Cardiac muscle cell (in vitro differentiated cells and primary cell): ENCODE results near the gene NT5E. TPM values are rescaled to one million over a fixed set of nuclear protein-coding genes. Genes with fewer than 3 reads are reported as not detected.
"Not testable (repeated sequence)": the region's sequence is repeated elsewhere in the genome, so short reads cannot be mapped to it uniquely, and the experiment has no call there.

Source experiments
- DNase-seq, 2 donors: peaks; one replicate each; pipeline versions ENCODE4 v3.0.0 to v3.0.0-alpha.2; 2010 to 2017; ENCODE audit warnings: low read depth in 1 of 2, low spot score in 1 of 2
- H3K27ac ChIP-seq: fragments of 200-600 bp; sonication (generic); 2 replicates; pipeline ENCODE4 v1.5.1; 2016
- H3K27me3 ChIP-seq: fragments of 200-600 bp; sonication (generic); 2 replicates; pipeline ENCODE4 v1.6.0; 2016; ENCODE audit warnings: control low read depth
- H3K36me3 ChIP-seq: fragments of 200-600 bp; sonication (generic); 2 replicates; pipeline ENCODE4 v1.5.1; 2016; ENCODE audit warnings: control low read depth
- H3K4me1 ChIP-seq: fragments of 200-600 bp; sonication (generic); 2 replicates; pipeline ENCODE4 v1.8.1; 2017; ENCODE audit warnings: low read depth, mild to moderate bottlenecking, mixed run types
- H3K4me3 ChIP-seq: fragments of 200-600 bp; sonication (generic); 2 replicates; pipeline ENCODE4 v1.5.1; 2016; ENCODE audit warnings: mild to moderate bottlenecking
- H3K9me3 ChIP-seq: fragments of 200-600 bp; sonication (generic); 2 replicates; pipeline ENCODE4 v1.5.1; 2017; ENCODE audit warnings: low read depth, mild to moderate bottlenecking, control low read depth
- CTCF ChIP-seq: IDR thresholded peaks from 2 replicates; pipeline ENCODE4 v1.5.1; 2012; ENCODE audit warnings: low read depth, mild to moderate bottlenecking, low read length
- polyA plus RNA-seq: library from polyadenylated mRNA; unstranded; fragments of >200 nt; fragmentation: Nextera tagmentation; extraction: Ambion mirVana; gene quantifications from 2 replicates; pipeline ENCODE4 v1.2.1, GENCODE V29; 2016
- total RNA-seq: library from RNA; depleted of rRNA; stranded (reverse); fragments of >200 nt; gene quantifications from 2 replicates; pipeline ENCODE4 v1.2.3, GENCODE V29; 2016

Gene NT5E
- total and polyA plus RNA-seq, 2 experiments from 2014 or later = 0.70 to 0.80 TPM

- Histone ChIP-seq H3K4me1 (no peaks in the 10 kb centered on the region), H3K36me3 (peaks cover 45% of the 10 kb centered on the region), H3K27ac (no peak overlapping the region), H3K4me3 (no peak overlapping the region), H3K9me3 (no peaks in the 10 kb centered on the region), H3K27me3 (no peaks in the 10 kb centered on the region)
- TF ChIP-seq CTCF = no peak
- peak in 1 of 2 donors; percentile 22 for DNase-seq
Observed at GRCh38 chr6:85516168-85516567, 66.3 kb downstream of the NT5E start.

- H3K27ac ChIP-seq, H3K27me3 ChIP-seq, DNase-seq, H3K9me3 ChIP-seq, H3K4me3 ChIP-seq, H3K4me1 ChIP-seq: not testable (repeated sequence)
- H3K36me3 ChIP-seq = peaks cover 25% of the 10 kb centered on the region
Observed at GRCh38 chr6:85524281-85524680, 74.4 kb downstream of the NT5E start.

GRCh38 chr6:85537055-85537494 is 87.2 kb downstream of the NT5E start:
- peak; percentile 43 for TF ChIP-seq CTCF
- no peaks in the 10 kb centered on the region for H3K9me3 ChIP-seq
- no peak overlapping the region for H3K4me3 ChIP-seq
- DNase-seq = peak in 1 of 2 donors; percentile 14
- H3K4me1 ChIP-seq = no peaks in the 10 kb centered on the region
- peaks cover 29% of the 10 kb centered on the region for H3K36me3 ChIP-seq
- H3K27ac ChIP-seq = no peak overlapping the region
- no peaks in the 10 kb centered on the region for H3K27me3 ChIP-seq

- DNase-seq = no peak
- Histone ChIP-seq H3K4me1 (no peaks in the 10 kb centered on the region), H3K4me3 (no peak overlapping the region), H3K27me3 (no peaks in the 10 kb centered on the region), H3K27ac (no peak overlapping the region), H3K36me3 (peaks cover 32% of the 10 kb centered on the region), H3K9me3 (no peaks in the 10 kb centered on the region)
- no peak for TF ChIP-seq CTCF
Observed at GRCh38 chr6:85544776-85545175, 94.9 kb downstream of the NT5E start.

Other genes with a start within 250 kb of the NT5E start
- gene SNX14, start 143.8 kb downstream of the NT5E start, total RNA-seq = 52.8 and 103 TPM in 2 replicates
- gene SNX14, start 143.8 kb downstream of the NT5E start, polyA plus RNA-seq = 53.8 and 58.1 TPM in 2 replicates
- 28.5 and 40.7 TPM in 2 replicates for gene SYNCRIP, start 192.8 kb downstream of the NT5E start, total RNA-seq
- gene SYNCRIP, start 192.8 kb downstream of the NT5E start, polyA plus RNA-seq = 45.9 and 48.8 TPM in 2 replicates